Measurements from ENCODE around the gene MRPL32.

The MRPL32 gene

DNA sequence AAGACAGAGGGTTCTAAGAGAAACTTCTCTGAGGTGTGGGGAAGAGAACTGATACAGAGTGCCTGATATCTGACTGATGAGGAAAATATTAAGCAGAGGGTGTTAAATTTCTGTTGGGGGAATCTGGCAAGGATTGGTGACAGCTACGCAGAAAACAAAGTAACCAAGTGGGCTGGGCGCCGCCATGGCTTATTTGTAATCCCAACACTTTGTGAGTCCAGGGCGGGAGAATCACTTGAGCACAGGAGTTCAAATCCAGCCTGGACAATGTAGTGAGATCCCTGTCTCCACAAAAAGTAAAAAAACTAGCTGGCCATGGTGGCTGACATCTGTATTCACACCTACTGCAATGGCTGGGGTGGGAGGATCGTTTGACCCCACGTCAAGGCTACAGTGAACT is 18.2 kb upstream of the MRPL32 start:
- Histone ChIP-seq H3F3A (ENCODE audit: control insufficient read depth, insufficient read depth) (peaks cover 28% of the 10 kb centered on the region), H3K4me2 (ENCODE audit: low read length) (no peak overlapping the region), H3K36me3 (ENCODE audit: control insufficient read depth, low read length) (peaks cover 55% of the 10 kb centered on the region), H3K9me3 (ENCODE audit: control insufficient read depth, insufficient read depth, low read length) (no peaks in the 10 kb centered on the region), H3K27ac (ENCODE audit: low read depth, low read length) (no peak overlapping the region), H3K9me2 (replicated peaks; ENCODE audit: control insufficient read depth, low read length) (no peaks in the 10 kb centered on the region), H4K20me1 (ENCODE audit: control insufficient read depth, insufficient read depth, low read depth, low read length) (no peaks in the 10 kb centered on the region), H3K79me2 (ENCODE audit: control insufficient read depth, low read length) (peaks cover 16% of the 10 kb centered on the region), H3K27me3 (ENCODE audit: control insufficient read depth, low read length) (no peaks in the 10 kb centered on the region), H3K4me3 (ENCODE audit: low read length) (no peak overlapping the region), H3K4me1 (ENCODE audit: control insufficient read depth, low read length) (peaks cover 35% of the 10 kb centered on the region)
- TF ChIP-seq EZH2phosphoT487 (IDR thresholded peaks at IDR 0.05; ENCODE audit: borderline replicate concordance, low read length): no peak
- TF ChIP-seq, protein P1, sequence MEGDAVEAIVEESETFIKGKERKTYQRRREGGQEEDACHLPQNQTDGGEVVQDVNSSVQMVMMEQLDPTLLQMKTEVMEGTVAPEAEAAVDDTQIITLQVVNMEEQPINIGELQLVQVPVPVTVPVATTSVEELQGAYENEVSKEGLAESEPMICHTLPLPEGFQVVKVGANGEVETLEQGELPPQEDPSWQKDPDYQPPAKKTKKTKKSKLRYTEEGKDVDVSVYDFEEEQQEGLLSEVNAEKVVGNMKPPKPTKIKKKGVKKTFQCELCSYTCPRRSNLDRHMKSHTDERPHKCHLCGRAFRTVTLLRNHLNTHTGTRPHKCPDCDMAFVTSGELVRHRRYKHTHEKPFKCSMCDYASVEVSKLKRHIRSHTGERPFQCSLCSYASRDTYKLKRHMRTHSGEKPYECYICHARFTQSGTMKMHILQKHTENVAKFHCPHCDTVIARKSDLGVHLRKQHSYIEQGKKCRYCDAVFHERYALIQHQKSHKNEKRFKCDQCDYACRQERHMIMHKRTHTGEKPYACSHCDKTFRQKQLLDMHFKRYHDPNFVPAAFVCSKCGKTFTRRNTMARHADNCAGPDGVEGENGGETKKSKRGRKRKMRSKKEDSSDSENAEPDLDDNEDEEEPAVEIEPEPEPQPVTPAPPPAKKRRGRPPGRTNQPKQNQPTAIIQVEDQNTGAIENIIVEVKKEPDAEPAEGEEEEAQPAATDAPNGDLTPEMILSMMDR (IDR thresholded peaks at IDR 0.05; ENCODE audit: low read depth, low read length, poor library complexity, severe bottlenecking): no peak

DNA sequence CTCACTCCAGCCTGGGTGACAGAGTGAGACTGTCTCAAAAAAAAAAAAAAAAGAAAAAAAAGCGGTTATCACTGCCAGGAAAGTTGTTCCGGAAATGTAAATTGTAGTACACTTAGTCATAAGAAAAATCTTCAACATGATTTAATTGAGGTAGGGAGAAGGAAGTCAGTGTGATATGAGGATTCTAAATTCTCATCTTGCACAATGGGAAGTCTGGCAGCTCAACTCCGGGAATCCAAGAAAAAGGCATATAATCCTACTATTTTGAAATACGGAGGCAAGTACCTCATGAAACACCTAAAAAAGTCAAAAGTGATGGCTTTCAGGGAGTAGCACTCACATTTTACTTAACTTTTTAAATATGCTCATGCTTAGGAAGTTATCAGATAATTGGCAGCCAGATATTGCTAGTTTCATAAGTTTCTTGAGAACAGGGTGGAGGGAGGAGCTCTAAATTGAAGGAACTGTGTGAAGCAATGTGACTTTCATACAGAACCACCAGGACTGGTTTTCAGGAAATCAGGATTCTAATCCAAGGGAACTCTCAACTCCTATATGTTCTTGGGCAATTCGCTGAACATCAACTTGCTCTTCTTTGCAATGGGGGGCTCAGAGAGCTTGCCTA is 17.6 kb upstream of the MRPL32 start:
- TF ChIP-seq EZH2phosphoT487 (IDR thresholded peaks at IDR 0.05; ENCODE audit: borderline replicate concordance, low read length): no peak
- TF ChIP-seq, protein P1 (IDR thresholded peaks at IDR 0.05; ENCODE audit: low read depth, low read length, poor library complexity, severe bottlenecking): no peak
- H3K79me2 ChIP-seq (ENCODE audit: control insufficient read depth, low read length): peaks cover 16% of the 10 kb centered on the region
- H3K4me1 ChIP-seq (ENCODE audit: control insufficient read depth, low read length): peaks cover 35% of the 10 kb centered on the region
- H3K9me3 ChIP-seq (ENCODE audit: control insufficient read depth, insufficient read depth, low read length): no peaks in the 10 kb centered on the region
- no peaks in the 10 kb centered on the region for H4K20me1 ChIP-seq (ENCODE audit: control insufficient read depth, insufficient read depth, low read depth, low read length)
- H3F3A ChIP-seq (ENCODE audit: control insufficient read depth, insufficient read depth): peaks cover 28% of the 10 kb centered on the region
- H3K27ac ChIP-seq (ENCODE audit: low read depth, low read length): no peak overlapping the region
- H3K4me2 ChIP-seq (ENCODE audit: low read length): no peak overlapping the region
- H3K4me3 ChIP-seq (ENCODE audit: low read length): no peak overlapping the region
- H3K27me3 ChIP-seq (ENCODE audit: control insufficient read depth, low read length): no peaks in the 10 kb centered on the region
- H3K9me2 ChIP-seq (replicated peaks; ENCODE audit: control insufficient read depth, low read length): no peaks in the 10 kb centered on the region
- peaks cover 60% of the 10 kb centered on the region for H3K36me3 ChIP-seq (ENCODE audit: control insufficient read depth, low read length)

DNA sequence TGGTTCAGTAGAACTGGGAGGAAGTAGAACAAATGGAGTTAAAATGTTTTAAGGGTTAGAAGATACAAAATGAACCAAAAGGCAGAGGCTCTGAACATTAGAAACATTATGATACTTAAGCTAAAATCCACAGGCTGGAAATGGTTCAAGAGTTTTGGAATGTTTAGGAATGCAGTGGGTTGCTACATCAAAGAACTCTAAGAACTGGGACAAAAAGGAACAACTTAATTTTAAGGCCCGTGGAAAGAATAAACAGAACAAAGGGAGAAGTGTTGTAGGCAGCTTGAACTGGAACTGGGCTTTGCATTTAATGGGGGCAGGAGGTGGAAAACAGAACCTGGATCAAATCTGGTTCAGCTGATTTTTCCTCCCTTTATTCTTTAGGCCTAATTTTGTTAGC is 16.8 kb upstream of the MRPL32 start:
- Histone ChIP-seq H4K20me1 (ENCODE audit: control insufficient read depth, insufficient read depth, low read depth, low read length) (0 out of 2 replicates have a peak, but pooled peaks cover 2% of the 10 kb centered on the region), H3K4me1 (ENCODE audit: control insufficient read depth, low read length) (peaks cover 32% of the 10 kb centered on the region), H3F3A (ENCODE audit: control insufficient read depth, insufficient read depth) (peaks cover 28% of the 10 kb centered on the region), H3K9me3 (ENCODE audit: control insufficient read depth, insufficient read depth, low read length) (no peaks in the 10 kb centered on the region), H3K4me3 (ENCODE audit: low read length) (no peak overlapping the region), H3K27ac (ENCODE audit: low read depth, low read length) (no peak overlapping the region), H3K79me2 (ENCODE audit: control insufficient read depth, low read length) (peaks cover 12% of the 10 kb centered on the region), H3K9me2 (replicated peaks; ENCODE audit: control insufficient read depth, low read length) (no peaks in the 10 kb centered on the region), H3K4me2 (ENCODE audit: low read length) (peak overlapping the region; percentile 3; the same call in 1 of the 2 replicates), H3K27me3 (ENCODE audit: control insufficient read depth, low read length) (no peaks in the 10 kb centered on the region), H3K36me3 (ENCODE audit: control insufficient read depth, low read length) (peaks cover 62% of the 10 kb centered on the region)
- no peak for TF ChIP-seq EZH2phosphoT487 (IDR thresholded peaks at IDR 0.05; ENCODE audit: borderline replicate concordance, low read length)
- TF ChIP-seq, protein P1 (IDR thresholded peaks at IDR 0.05; ENCODE audit: low read depth, low read length, poor library complexity, severe bottlenecking): no peak
